ENCODE measurements around the gene GABRG3. TPM values are rescaled to one million over a fixed set of nuclear protein-coding genes. Genes with fewer than 3 reads are reported as not detected.

The GABRG3 gene
- total RNA-seq, 4 donors from 2014 or later, result not detected

DNA sequence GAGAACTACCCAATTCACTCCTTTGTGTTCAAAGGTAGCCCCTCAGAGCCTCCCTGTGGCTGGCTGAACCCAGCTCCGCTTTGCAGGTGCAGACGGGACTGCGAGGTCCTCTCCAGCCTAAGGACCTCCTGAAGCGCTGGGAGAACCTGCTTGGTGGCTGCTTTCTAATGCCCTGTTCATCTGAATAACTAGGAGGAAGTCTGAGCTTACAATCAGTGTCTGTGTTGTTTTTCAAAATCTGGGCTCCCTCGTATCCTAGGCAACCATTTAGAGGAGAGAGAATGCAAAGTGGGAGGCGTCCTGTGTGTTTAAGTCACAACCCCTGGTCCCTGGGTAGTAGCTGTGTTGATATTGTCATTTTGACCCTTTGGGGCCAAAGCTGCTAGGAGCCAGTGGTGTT lies 99.9 kb downstream of the GABRG3 start:
- no peak for DNase-seq (ENCODE audit: extremely low spot score)
- 84% methylated on average over 6 of the region's 6 CpGs for WGBS
- no peak overlapping the region for H3K27ac ChIP-seq (replicated peaks in 1 of 4)
- H3K27me3 ChIP-seq, result no peaks in the 10 kb centered on the region
- H3K36me3 ChIP-seq, result no peaks in the 10 kb centered on the region
- no peak for TF ChIP-seq EP300 (IDR thresholded peaks at IDR 0.05)
- no peak for TF ChIP-seq POLR2A (IDR thresholded peaks at IDR 0.05; ENCODE audit: low read depth)
- TF ChIP-seq POLR2AphosphoS5 (IDR thresholded peaks at IDR 0.05), result no peak
- TF ChIP-seq, protein P1, sequence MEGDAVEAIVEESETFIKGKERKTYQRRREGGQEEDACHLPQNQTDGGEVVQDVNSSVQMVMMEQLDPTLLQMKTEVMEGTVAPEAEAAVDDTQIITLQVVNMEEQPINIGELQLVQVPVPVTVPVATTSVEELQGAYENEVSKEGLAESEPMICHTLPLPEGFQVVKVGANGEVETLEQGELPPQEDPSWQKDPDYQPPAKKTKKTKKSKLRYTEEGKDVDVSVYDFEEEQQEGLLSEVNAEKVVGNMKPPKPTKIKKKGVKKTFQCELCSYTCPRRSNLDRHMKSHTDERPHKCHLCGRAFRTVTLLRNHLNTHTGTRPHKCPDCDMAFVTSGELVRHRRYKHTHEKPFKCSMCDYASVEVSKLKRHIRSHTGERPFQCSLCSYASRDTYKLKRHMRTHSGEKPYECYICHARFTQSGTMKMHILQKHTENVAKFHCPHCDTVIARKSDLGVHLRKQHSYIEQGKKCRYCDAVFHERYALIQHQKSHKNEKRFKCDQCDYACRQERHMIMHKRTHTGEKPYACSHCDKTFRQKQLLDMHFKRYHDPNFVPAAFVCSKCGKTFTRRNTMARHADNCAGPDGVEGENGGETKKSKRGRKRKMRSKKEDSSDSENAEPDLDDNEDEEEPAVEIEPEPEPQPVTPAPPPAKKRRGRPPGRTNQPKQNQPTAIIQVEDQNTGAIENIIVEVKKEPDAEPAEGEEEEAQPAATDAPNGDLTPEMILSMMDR (IDR thresholded peaks at IDR 0.05), result no peak
- no peaks in the 10 kb centered on the region for H3K4me1 ChIP-seq
- no peak overlapping the region for H3K4me3 ChIP-seq
- intact Hi-C loops (cut with DNase I), result no loop called here
- H3K9me3 ChIP-seq, result peaks cover 0 to 24% (median 20%) of the 10 kb centered on the region in 4 donors

DNA sequence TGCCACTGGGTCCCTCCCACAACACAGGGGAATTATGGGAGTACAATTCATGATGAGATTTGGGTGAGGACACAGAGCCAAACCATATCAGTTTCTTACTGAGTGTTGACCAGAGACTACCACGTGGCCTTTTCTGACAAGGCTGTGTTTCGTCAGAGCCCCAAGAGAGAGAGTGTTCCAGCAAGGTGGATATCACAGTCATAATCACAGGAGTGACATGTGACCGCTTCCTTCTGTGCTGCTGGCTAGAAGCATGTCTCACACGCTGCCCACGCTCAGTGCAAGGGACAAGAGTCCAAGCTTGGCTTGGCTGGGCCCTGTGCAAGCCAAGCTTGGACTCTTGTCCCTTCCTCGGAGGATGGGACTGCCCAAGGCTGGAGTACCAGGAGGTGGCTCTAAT lies 103.2 kb downstream of the GABRG3 start:
- intact Hi-C loops (cut with DNase I), result no loop called here
- Histone ChIP-seq H3K4me3 (no peak overlapping the region), H3K27me3 (no peaks in the 10 kb centered on the region), H3K9me3 (peaks cover 0 to 2% (median under 1%) of the 10 kb centered on the region in 4 donors), H3K27ac (replicated peaks in 1 of 4) (no peak overlapping the region), H3K36me3 (no peaks in the 10 kb centered on the region), H3K4me1 (no peaks in the 10 kb centered on the region)
- 92% methylated on average over 6 of the region's 6 CpGs for WGBS
- TF ChIP-seq EP300 (IDR thresholded peaks at IDR 0.05) (no peak), POLR2AphosphoS5 (IDR thresholded peaks at IDR 0.05) (no peak), POLR2A (IDR thresholded peaks at IDR 0.05; ENCODE audit: low read depth) (no peak)
- TF ChIP-seq, protein P1 (IDR thresholded peaks at IDR 0.05), result no peak
- no peak for DNase-seq (ENCODE audit: extremely low spot score)

DNA sequence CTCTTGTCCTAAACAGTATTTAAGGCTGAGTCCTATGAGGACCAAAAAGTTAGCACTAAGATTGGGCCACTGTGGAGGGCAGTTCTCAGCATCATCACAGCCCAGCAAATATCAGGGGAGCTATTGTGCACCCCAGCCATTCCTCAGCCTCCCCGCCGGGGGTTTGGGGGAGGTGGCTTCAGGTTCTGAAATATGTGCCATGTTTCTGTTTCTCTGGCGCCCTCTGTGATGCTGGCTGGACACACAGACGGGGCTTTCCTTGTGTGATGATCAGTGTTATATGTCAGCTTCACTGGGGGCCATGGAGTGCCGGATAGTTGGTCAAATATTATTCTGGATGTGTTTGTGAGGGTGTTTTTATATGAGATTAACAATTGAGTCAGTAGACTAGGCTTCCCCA lies 106.8 kb downstream of the GABRG3 start:
- Histone ChIP-seq H3K4me1 (no peaks in the 10 kb centered on the region), H3K9me3 (no peaks in the 10 kb centered on the region), H3K27me3 (no peaks in the 10 kb centered on the region), H3K4me3 (no peak overlapping the region), H3K36me3 (no peaks in the 10 kb centered on the region), H3K27ac (replicated peaks in 1 of 4) (no peak overlapping the region)
- intact Hi-C loops (cut with DNase I), result no loop called here
- no peak for DNase-seq (ENCODE audit: extremely low spot score)
- TF ChIP-seq POLR2AphosphoS5 (IDR thresholded peaks at IDR 0.05), result no peak
- no peak for TF ChIP-seq EP300 (IDR thresholded peaks at IDR 0.05)
- TF ChIP-seq POLR2A (IDR thresholded peaks at IDR 0.05; ENCODE audit: low read depth), result no peak
- TF ChIP-seq, protein P1 (IDR thresholded peaks at IDR 0.05), result no peak
- 75% methylated on average over 5 of the region's 5 CpGs for WGBS

DNA sequence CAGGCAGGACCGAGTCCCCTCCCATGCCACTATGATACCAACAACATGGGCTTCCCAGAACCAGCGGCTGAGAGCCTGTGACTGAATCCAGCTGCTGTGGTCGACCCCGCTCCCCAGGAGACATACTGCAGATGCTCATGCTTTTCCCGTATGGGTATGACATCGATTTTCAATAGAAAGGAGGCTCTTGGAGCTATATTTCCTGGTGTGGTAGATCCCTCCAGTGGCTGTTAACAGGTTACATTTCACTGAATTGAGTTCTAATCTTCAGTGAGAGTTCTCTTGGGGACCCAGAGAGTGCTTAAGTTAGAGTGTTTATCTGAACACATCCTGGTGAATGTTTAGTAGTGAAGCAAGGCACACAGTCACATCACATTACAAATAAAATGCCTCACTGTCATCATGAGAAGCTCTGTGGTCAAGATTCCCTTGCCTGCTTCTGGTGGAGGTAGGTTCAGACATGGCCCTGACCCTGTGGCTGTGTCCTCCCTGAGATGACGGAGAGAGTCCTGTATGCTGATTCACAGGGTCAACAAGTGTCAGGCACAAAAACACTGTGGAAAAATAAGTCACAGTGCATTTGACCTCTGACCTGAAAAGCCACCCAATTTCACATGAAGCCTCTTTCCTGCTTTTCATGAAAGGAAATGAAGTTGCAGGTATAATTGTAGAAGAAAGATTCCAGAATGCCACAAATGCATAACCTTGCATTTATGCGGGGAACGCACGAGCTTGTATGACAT lies 110.9 kb downstream of the GABRG3 start:
- 67% methylated on average over 10 of the region's 10 CpGs for WGBS
- intact Hi-C loops (cut with DNase I), result no loop called here

More for the DNA sequence above, 110.9 kb downstream of the GABRG3 start:
- Histone ChIP-seq H3K36me3 (no peaks in the 10 kb centered on the region), H3K4me1 (no peaks in the 10 kb centered on the region), H3K27me3 (no peaks in the 10 kb centered on the region), H3K4me3 (no peak overlapping the region), H3K27ac (replicated peaks in 1 of 4) (no peak overlapping the region), H3K9me3 (no peaks in the 10 kb centered on the region)
- no peak for DNase-seq (ENCODE audit: extremely low spot score)
- TF ChIP-seq POLR2AphosphoS5 (IDR thresholded peaks at IDR 0.05) (no peak), EP300 (IDR thresholded peaks at IDR 0.05) (no peak), POLR2A (IDR thresholded peaks at IDR 0.05; ENCODE audit: low read depth) (no peak)
- TF ChIP-seq, protein P1 (IDR thresholded peaks at IDR 0.05), result no peak
